Adipocyte (in vitro differentiated cells): Measurements from ENCODE around the gene IFIT2.
A peak's percentile ranks its signal among the peaks of the same experiment; 100 is the strongest.
"Not testable (repeated sequence)": the region's sequence is repeated elsewhere in the genome, so short reads cannot be mapped to it uniquely, and the experiment has no call there.

Source experiments
- DNase-seq: peaks from one replicate; pipeline ENCODE4 v3.0.0-alpha.2; 2015; ENCODE audit warnings: low read depth
- H3K27me3 ChIP-seq: replicated peaks from 2 replicates; pipeline ENCODE4 v1.7.0; 2013; ENCODE audit warnings: mild to moderate bottlenecking, low read length, moderate library complexity; ENCODE audit not compliant: control insufficient read depth, insufficient read depth
- H3K36me3 ChIP-seq: 2 replicates; pipeline ENCODE4 v1.7.0; 2013; ENCODE audit warnings: low read length, mild to moderate bottlenecking, moderate library complexity; ENCODE audit not compliant: control insufficient read depth, insufficient read depth, severe bottlenecking
- H3K4me1 ChIP-seq: 2 replicates; pipeline ENCODE4 v1.7.0; 2013; ENCODE audit warnings: mild to moderate bottlenecking, low read length, moderate library complexity; ENCODE audit not compliant: control insufficient read depth, insufficient read depth
- H3K4me3 ChIP-seq: 2 replicates; pipeline ENCODE4 v1.7.0; 2013; ENCODE audit warnings: mild to moderate bottlenecking, low read length, moderate library complexity
- H3K9ac ChIP-seq: 2 replicates; pipeline ENCODE4 v1.7.0; 2013; ENCODE audit warnings: mild to moderate bottlenecking, low read length, moderate library complexity
- H3K9me3 ChIP-seq: 2 replicates; pipeline ENCODE4 v1.7.0; 2013; ENCODE audit warnings: mild to moderate bottlenecking, low read length, moderate library complexity; ENCODE audit not compliant: control insufficient read depth

Gene IFIT2

DNA sequence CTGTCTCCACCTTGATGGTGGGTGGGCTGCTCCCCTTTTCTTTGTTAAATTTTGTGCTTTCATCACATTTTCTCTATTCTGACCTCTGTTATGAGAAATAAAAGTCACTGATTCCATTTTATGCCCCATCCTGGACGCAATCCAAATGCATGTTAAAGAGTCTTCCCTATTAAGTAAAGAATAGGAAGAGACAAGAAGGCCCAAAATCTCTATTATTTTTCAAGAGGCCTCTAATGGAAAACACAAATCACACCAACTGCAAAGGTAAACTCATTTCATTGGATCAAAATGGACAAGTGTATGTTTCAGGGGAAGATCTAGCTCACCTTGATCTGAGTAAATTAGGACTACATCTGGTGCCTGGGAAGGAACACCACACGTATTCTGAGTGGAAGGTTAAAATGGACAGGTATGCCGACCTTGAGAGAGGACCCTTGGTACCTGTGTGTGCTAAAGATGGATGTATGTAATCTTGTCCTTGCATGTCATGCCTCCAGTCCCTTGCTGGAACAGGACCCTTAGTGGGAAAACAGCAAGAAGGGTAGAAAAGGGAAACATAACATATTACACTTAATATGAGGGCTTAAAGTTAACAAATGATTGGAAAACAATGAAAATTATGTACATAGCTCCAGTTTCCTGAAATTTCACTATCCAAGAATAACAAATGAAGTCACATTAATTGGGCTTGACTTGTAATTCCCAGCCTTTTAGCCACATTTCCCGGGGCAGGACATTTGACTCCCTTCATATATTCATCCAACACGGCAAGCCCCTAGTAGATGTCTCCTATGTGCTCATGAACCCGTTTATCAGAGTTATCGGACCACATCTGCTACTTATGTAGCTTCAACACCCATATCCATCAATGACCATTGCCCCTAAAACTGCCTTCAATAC, 7.6 kb downstream of the IFIT2 start:
- Histone ChIP-seq H3K4me1 (peaks cover 26% of the 10 kb centered on the region), H3K36me3 (peaks cover 6% of the 10 kb centered on the region), H3K27me3 (no peaks in the 10 kb centered on the region)

DNA sequence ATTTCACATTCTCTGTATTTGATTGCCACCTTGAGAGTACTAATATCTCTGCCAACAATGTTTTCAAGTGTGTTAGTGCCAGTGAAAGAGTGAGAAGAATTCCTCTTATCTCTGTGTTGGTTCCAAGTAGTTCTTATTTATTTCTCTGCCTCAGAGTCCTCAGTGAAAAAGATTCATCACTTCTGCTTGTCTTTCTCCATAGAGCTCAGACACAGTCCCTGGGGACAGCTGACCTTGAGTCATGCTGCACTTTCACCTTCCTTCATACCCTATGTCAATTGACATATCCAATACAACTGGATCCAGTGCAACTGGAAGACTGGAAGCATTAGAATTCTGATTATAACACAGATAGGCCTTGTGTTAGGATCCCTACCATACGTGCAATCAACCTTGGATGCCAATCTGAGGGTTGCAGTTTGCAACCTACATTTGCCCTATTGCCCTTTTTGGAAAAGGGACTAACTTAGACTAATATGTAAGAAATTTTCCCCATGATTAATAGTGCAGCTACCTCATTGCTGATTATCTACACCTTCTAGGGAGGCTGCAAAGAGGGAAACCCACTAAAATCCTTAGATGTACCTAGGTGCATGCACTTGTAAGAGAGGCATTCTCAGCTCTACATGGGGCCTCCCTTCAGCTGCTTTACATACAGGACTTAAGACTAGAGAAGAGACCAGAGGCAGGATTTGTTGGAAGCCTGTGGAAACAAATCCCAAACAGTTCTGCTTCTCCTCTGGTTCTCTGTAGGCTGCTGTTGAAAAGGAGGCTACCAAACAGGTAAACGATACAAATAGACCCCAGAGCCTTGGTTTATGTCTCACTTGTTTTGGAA, 8.4 kb downstream of the IFIT2 start:
- H3K9ac ChIP-seq, result no peak overlapping the region
- peaks cover 31% of the 10 kb centered on the region for H3K4me1 ChIP-seq
- no peaks in the 10 kb centered on the region for H3K9me3 ChIP-seq
- peaks cover 6% of the 10 kb centered on the region for H3K36me3 ChIP-seq
- H3K4me3 ChIP-seq, result no peak overlapping the region
- DNase-seq, result no peak
- no peaks in the 10 kb centered on the region for H3K27me3 ChIP-seq

More for the DNA sequence above, 7.6 kb downstream of the IFIT2 start:
- no peak overlapping the region for H3K4me3 ChIP-seq
- no peak for DNase-seq
- no peak overlapping the region for H3K9ac ChIP-seq
- no peaks in the 10 kb centered on the region for H3K9me3 ChIP-seq

DNA sequence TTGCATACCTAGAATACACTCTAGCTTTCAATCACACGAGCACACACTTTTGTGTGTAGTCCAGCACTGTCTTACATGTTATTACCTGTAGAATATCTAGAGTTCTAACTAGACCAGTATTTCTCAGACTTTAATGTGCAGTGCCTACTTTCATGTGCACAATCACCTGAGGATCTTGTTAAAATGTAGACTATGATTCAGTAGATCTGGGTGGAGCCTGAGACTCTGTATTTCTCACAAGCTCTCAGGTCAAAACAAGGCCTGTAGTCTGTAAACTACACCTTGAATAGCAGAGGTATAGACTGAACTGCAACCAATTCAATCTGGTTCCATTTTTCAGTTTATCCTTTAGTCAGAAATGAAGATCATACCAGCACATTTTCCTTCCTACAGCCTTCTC, 11.1 kb downstream of the IFIT2 start:
- no peak overlapping the region for H3K9ac ChIP-seq
- H3K9me3 ChIP-seq, result peaks cover under 1% of the 10 kb centered on the region
- H3K4me3 ChIP-seq, result no peak overlapping the region
- H3K4me1 ChIP-seq, result peaks cover 23% of the 10 kb centered on the region
- H3K27me3 ChIP-seq, result no peaks in the 10 kb centered on the region
- no peaks in the 10 kb centered on the region for H3K36me3 ChIP-seq
- no peak for DNase-seq

DNA sequence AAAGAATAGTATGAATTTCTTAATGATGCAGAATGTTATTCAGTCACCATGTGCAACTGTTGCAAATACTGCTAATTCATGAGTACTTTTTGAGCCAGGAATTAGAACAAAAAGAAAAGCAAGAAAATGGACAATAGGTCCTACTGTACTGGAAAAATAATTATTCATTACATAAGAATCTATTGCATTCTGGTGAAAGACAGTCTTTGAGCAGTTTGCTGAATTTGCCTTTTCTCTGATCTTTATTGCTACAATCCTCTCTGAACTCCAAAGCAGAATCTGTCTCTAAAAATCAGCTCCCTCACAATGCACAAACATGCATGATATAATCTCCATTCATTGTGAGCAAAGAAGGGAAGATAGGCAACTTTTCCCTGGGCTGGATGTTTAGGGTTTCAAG, 12.8 kb downstream of the IFIT2 start:
- Histone ChIP-seq H3K27me3 (no peaks in the 10 kb centered on the region), H3K9ac (no peak overlapping the region), H3K4me3 (no peak overlapping the region), H3K9me3 (peaks cover 2% of the 10 kb centered on the region), H3K36me3 (no peaks in the 10 kb centered on the region), H3K4me1 (peaks cover 21% of the 10 kb centered on the region)
- DNase-seq, result no peak

DNA sequence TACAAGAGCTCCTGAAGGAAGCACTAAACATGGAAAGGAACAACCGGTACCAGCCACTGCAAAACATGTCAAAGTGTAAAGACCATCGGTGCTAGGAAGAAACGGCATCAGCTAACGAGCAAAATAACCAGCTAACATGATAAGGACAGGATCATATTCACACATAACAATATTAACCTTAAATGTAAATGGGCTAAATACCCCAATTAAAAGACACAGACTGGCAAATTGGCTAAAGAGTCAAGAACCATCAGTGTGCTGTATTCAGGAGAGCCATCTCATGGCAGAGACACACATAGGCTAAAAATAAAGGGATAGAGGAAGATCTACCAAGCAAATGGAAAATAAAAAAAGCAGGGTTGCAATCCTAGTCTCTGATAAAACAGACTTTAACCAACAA, 16.2 kb downstream of the IFIT2 start:
- not testable (repeated sequence) for H3K36me3 ChIP-seq, H3K9ac ChIP-seq, H3K4me3 ChIP-seq, H3K9me3 ChIP-seq, H3K27me3 ChIP-seq, DNase-seq
- H3K4me1 ChIP-seq, result peaks cover 11% of the 10 kb centered on the region

DNA sequence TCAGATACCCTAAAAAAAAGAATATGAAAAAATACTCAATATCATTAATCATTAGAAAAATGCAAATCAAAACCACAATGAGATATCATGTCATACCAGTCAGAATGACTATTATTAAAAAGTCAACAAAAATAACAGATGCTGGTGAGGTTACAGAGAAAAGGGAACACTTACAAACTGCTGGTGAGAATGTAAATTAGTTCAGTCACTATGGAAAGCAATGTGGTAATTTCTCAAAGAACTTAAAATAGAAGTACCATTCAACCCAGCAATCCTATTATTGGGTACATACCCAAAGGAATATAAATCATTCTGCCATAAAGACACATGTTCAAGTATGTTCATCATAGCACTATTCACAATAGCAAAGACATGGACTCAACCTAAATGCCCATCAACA, 23.2 kb downstream of the IFIT2 start:
- not testable (repeated sequence) for H3K27me3 ChIP-seq, H3K4me3 ChIP-seq, H3K9me3 ChIP-seq, DNase-seq, H3K36me3 ChIP-seq, H3K9ac ChIP-seq
- peaks cover 11% of the 10 kb centered on the region for H3K4me1 ChIP-seq

DNA sequence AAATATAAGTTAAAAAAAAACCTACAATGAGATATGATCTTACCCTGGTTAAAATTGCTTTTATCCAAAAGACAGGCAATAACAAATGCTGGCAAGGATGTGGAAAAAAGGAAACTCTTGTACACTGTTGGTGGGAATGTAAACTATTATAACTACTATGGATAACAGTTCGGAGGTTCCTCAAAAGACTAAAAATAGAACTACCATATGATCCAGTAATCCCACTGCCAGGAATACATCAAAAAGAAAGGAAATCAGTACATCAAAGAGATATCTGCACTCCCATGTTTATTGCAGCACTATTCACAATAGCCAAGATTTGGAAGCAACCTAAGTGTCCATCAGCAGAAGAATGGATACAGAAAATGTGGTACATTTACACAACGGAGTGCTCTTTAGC, 24.0 kb downstream of the IFIT2 start:
- not testable (repeated sequence) for DNase-seq, H3K9me3 ChIP-seq, H3K36me3 ChIP-seq, H3K9ac ChIP-seq, H3K27me3 ChIP-seq, H3K4me3 ChIP-seq
- H3K4me1 ChIP-seq, result peaks cover 11% of the 10 kb centered on the region

DNA sequence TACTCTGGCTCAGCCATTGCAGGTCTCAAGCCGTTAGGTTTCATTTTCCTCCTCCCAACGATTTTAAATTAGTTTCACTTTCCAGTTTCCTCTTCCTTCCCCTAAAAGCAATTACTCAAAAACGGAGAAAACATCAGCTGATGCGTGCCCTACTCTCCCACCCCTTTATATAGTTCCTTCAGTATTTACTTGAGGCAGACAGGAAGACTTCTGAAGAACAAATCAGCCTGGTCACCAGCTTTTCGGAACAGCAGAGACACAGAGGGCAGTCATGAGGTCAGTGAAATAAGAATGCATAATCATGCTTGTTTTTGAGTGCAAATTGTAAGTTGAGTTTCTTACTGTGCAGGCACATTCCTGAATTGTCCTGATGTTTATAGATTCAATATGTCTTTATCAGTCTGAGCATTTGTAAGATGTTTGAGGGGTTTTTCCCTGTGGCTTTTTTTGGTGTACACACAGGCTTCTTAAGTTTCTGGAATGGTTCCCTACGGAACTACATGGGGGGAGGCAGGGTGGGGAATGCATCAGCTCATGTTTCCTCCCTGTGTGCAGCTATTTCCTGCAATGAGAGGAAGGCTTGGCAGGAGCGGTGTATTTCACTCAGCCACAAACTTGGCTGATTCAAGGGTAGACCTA, 26.1 kb downstream of the IFIT2 start, which contains the start of gene IFIT3:
IFIT3 (plus strand) TSS at position 195 of the 639 bp plus-strand sequence; CDS start at position 272, 77 bp downstream.
- no peaks in the 10 kb centered on the region for H3K9me3 ChIP-seq
- no peaks in the 10 kb centered on the region for H3K36me3 ChIP-seq
- peaks cover 22% of the 10 kb centered on the region for H3K4me1 ChIP-seq
- peak within 1 kb of the TSS; percentile 88 for H3K9ac ChIP-seq
- DNase-seq, result peak; percentile 93
- peak within 1 kb of the TSS; percentile 84 for H3K4me3 ChIP-seq
- no peaks in the 10 kb centered on the region for H3K27me3 ChIP-seq

DNA sequence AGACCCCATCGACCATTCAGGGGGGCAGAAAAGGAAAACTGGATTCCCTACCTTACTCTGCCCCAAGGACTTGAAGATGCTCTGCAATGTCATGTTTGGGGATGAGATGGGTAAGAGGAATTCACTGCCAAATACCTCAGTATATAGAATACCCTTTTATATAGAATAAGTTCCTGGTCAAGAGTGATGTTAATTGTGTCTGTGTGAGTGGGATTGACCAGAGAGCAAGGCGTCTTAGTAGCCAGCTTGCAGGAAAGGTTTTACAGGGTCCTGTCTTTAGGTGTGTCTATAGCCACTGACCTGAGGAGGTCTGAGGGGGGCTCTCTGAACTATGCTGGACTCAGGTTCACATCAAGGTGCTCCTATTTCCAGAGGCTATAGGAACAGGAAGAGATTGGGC, 27.3 kb downstream of the IFIT2 start:
- no peaks in the 10 kb centered on the region for H3K9me3 ChIP-seq
- peak overlapping the region; percentile 88 for H3K9ac ChIP-seq
- DNase-seq, result no peak
- no peaks in the 10 kb centered on the region for H3K36me3 ChIP-seq
- no peaks in the 10 kb centered on the region for H3K27me3 ChIP-seq
- H3K4me3 ChIP-seq, result peak overlapping the region; percentile 84
- H3K4me1 ChIP-seq, result peaks cover 34% of the 10 kb centered on the region

DNA sequence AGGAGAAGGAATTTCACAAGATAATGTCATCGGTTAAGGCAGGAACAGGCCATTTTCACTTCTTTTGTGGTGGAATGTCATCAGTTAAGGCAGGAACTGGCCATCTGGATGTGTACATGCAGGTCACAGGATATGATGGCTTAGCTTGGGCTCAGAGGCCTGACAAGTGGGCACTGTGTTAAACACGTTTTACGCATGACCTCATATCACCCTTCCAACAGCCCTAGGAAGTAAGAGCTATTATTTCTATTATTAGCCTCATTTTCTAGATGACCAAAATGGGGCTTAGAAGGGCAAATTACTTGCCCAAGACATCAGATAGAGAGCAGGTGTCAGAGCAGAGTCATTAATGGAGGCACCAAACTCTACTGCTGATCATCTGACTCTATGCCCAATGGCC, 28.2 kb downstream of the IFIT2 start:
- peaks cover 41% of the 10 kb centered on the region for H3K4me1 ChIP-seq
- H3K27me3 ChIP-seq, H3K4me3 ChIP-seq, H3K36me3 ChIP-seq, H3K9me3 ChIP-seq, DNase-seq, H3K9ac ChIP-seq: not testable (repeated sequence)
